Dermis blood vessel endothelial cell (primary cell): Measurements from ENCODE around the gene CEP126. TPM values are rescaled to one million over a fixed set of nuclear protein-coding genes. Genes with fewer than 3 reads are reported as not detected.

Experiments used
- DNase-seq: peaks from one replicate; pipeline ENCODE4 v3.0.0; 2010
- total RNA-seq: library from RNA; depleted of rRNA; stranded (reverse); fragments of >200 nt; gene quantifications from 2 replicates; pipeline ENCODE4 v1.2.3, GENCODE V29; 2014

CEP126 gene
- total RNA-seq, 1 donor from 2014 or later, result 0.34 TPM

DNA sequence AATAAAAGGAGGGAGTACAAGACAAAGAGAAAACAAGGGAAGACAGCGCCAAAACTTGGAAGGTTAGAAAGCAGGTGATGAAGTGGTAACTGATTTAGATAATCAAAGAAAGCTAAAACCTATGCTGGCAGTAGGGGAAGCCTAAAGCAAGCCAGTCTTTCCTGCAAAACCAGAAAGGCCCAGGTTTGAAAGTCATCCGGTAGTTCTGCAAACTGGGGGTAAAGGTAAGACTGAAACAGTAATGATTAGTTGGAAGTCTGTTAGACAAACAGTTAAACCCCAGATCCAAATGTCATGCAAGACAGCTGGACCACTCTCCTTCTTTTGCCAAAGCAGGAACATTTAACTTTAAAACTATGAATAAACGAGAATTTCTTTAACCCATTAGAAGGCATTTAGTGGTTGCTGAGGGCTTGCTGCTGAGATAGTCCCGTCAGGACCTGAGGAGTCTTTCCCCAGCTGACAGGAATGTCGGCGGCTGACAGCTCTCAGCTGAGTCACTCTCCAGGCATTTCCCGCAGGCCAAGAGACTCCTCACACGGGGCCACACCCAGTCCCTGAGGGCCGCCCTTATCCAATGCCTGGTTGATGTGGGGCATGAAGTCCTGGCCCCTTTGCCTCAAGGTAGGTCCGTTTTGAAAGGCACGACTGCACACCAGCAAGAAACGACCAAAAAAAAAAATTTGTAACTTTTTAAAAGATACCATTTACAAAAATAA is 96.1 kb downstream of the CEP126 start:
- DNase-seq, result peak; percentile 83

DNA sequence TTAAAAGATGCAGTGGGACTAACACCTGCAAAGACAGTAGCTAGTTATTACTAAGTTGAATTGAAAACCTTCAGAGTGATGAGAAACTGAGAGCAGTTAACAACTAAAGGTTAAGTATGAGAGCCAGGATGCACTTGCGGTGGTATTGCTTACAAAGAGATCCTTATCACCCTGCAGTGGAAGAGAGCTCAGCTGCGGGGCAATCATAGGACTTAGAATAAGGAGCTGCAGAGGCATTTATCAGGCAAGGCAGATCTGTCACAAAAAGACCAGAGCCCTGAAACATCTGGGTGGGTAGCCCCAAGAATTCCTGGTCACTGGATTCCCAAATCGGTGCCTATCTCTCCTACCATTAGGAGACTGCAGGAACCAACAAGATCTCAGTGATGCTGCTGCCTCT is 98.1 kb downstream of the CEP126 start:
- no peak for DNase-seq

DNA sequence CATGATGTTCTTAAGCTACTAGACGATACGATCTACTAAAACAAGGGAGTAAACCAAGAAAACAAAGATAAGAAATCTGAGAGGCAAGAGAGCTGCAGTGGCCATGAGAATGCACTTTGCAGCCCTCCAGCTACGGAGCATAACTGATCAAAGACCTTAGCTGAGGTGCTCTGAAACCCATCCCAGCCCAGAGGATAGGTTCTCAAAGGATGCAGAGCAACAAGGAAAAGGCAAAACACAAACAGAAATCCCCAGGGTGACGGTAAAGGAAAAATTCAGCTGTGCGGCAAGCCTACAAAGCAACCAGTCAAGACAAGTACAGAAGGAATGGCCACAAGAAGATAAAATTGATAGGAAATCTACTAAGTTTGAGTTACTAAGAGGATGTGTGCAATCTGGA is 99.9 kb downstream of the CEP126 start:
- no peak for DNase-seq

DNA sequence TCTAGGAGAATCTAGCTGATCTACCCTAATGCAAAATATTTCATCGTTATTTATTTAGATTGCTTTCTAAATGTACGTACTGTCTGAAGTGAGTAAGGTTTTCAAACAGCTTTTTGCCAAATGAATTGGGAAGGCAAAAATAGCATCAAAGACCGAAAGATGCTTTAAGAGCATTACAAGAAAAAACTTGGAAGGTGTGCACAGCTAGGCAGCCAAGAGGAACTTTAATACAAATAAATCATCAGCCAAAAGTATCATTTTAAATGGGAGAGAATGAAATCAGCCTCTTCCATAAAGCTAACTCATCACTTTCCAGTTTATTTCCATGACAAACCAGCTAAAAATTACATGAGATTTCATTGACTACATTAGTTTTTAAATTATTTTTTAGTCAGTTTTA is 102.2 kb downstream of the CEP126 start:
- no peak for DNase-seq

DNA sequence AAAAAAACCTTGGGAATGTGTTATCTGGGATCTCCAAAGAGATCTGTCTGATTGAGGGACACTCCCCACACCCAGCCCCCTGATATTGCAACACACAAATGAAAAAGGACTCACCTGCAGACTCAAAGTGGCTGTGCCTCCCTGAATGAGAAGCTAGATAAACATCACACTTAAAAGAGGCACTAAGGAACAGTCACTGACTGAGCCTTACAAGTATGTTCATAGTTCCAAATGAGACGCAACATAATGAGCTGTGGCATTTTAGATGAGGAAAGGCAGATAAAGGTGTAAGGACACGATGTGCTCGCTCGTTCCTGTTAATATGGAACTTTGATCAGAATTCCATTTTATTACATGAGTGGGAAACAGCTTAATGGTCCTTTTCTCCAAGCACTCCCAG is 111.4 kb downstream of the CEP126 start:
- no peak for DNase-seq

DNA sequence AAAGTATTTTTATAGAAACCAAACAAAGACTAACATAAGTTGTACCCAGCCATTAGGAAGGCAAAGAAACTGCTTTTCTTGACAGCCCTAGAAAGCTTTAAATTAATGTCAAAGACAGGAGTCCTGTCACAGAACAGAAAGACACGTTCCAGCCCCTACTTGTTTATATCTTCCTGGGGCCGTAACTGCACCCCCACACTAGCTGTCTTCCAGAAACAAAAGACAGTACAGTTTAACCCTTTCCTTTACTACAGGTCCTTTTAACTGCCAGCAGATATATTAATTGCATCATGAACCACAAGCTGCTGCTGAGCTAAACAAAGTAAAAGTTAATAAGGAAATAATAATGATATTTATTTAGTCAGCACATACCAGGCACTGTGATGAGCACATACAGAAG is 112.1 kb downstream of the CEP126 start:
- DNase-seq, result no peak

DNA sequence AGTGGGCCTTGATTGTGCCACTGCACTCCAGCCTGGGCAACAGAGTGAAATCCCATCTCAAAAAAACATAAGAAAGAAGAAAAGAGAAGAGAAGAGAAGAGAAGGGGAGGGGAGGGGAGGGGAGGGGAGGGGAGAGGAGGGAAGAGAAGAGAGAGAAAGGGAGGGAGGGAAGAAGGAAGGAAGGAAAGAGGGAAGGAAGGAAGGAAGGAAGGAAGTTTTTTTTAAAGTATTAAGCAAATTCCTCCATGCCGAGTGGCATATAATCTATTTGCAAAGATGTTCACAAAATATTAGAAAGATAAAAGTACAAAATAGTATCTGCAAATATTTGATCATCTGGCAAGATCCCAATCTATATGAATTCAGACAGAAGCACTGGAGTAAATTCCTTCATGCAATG is 121.9 kb downstream of the CEP126 start:
- no peak for DNase-seq

DNA sequence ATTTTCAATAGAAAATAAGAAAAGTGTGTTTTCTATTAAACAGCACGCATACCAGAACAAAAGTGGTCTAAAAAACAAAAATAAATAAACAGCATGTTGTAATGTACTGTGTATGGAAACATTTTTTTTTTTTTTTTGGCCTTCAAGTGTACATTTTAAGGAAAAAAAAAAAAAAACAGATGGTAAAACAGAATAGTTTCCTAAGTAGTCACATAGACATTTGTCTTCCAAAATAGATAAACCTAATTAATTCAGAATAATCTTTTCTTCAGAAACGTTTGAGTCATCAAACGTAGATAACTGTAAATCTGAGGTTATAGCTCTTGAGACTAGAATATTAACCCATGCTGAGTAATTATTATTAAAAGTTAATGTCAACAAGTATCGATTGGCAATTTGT is 132.0 kb downstream of the CEP126 start:
- DNase-seq, result no peak

DNA sequence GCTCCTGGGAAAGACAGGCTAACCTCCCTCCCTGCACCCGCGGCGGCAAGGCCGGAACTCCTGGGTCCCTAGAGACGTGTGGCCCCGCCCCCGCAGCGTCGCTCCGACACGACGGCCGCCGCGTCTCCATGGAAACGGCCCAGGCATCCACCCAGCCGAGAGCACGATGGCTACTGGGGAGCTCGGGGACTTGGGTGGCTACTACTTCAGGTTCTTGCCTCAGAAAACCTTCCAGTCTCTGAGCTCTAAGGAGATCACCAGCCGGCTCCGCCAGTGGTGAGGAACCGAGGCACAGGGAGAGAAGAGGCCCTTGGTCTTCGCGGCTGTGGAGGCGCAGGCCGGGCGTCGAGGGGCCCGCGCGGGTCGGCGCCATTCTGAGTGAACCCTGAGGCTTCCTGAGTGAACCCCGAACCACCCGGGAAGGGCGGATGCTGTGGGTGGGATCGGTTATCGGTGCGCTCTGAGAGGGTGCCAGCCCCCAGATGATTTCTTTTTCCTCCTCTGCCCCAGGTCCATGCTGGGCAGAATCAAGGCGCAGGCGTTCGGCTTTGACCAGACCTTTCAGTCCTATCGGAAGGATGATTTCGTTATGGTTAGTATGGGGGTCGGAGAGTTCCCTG is 132.6 kb downstream of the CEP126 start, which contains the start of gene CFAP300:
Gene CFAP300 (plus strand): TSS at position 133 of the 620 bp plus-strand sequence. CDS start 34 bp downstream, at position 167.
- DNase-seq, result peak; percentile 47

Other genes with a start within 250 kb of the CEP126 start
- 0.09 TPM in 1 of 2 replicates, not detected in the other for gene ANGPTL5, start 1.5 kb downstream of the CEP126 start, total RNA-seq
- 0.09 TPM in 1 of 2 replicates, not detected in the other for gene CFAP300, start 132.4 kb downstream of the CEP126 start, total RNA-seq
- 84.2 and 85.0 TPM in 2 replicates for gene YAP1, start 195.4 kb downstream of the CEP126 start, total RNA-seq